ENCODE measurements around the gene MAML3.

- TF ChIP-seq, protein P1, sequence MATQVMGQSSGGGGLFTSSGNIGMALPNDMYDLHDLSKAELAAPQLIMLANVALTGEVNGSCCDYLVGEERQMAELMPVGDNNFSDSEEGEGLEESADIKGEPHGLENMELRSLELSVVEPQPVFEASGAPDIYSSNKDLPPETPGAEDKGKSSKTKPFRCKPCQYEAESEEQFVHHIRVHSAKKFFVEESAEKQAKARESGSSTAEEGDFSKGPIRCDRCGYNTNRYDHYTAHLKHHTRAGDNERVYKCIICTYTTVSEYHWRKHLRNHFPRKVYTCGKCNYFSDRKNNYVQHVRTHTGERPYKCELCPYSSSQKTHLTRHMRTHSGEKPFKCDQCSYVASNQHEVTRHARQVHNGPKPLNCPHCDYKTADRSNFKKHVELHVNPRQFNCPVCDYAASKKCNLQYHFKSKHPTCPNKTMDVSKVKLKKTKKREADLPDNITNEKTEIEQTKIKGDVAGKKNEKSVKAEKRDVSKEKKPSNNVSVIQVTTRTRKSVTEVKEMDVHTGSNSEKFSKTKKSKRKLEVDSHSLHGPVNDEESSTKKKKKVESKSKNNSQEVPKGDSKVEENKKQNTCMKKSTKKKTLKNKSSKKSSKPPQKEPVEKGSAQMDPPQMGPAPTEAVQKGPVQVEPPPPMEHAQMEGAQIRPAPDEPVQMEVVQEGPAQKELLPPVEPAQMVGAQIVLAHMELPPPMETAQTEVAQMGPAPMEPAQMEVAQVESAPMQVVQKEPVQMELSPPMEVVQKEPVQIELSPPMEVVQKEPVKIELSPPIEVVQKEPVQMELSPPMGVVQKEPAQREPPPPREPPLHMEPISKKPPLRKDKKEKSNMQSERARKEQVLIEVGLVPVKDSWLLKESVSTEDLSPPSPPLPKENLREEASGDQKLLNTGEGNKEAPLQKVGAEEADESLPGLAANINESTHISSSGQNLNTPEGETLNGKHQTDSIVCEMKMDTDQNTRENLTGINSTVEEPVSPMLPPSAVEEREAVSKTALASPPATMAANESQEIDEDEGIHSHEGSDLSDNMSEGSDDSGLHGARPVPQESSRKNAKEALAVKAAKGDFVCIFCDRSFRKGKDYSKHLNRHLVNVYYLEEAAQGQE (IDR thresholded peaks at IDR 0.05; ENCODE audit: insufficient read depth in 1 of 2, low read depth in 2 of 2, low read length in 2 of 2), result no peak
- no peak for TF ChIP-seq POLR2AphosphoS5 (IDR thresholded peaks at IDR 0.05; ENCODE audit: low read depth, low read length)
- no peak for TF ChIP-seq SIN3A (IDR thresholded peaks at IDR 0.05; ENCODE audit: borderline replicate concordance, insufficient read depth, low read length)
- no peak for TF ChIP-seq TAF1 (IDR thresholded peaks at IDR 0.05; ENCODE audit: borderline replicate concordance, insufficient read depth, low read length)
- TF ChIP-seq FOXP2 (optimal IDR thresholded peaks at IDR 0.05; ENCODE audit: borderline replicate concordance, extremely low read depth, extremely low read length, insufficient read depth), result no peak
Observed at GRCh38 chr4:139851639-139852038, 302.3 kb downstream of the MAML3 start.
